B cell (primary cell): Measurements from ENCODE around the gene YES1.

ENCODE experiments used
- CTCF ChIP-seq: fragments of 200-600 bp; IDR thresholded peaks from one replicate; pipeline ENCODE4 v1.8.0; 2022; ENCODE audit warnings: antibody characterized with exemption, mild to moderate bottlenecking
- EZH2 ChIP-seq: IDR thresholded peaks from 2 replicates; pipeline ENCODE4 v1.6.1; 2012; ENCODE audit warnings: borderline replicate concordance, low read depth, mild to moderate bottlenecking, moderate library complexity, low read length; ENCODE audit not compliant: insufficient read depth, poor library complexity, severe bottlenecking

GRCh38 chr18:805755-806110 is 6.3 kb downstream of the YES1 start:
- TF ChIP-seq CTCF (no peak), EZH2 (no peak)
